ENCODE data around the gene RANBP9.

The RANBP9 gene

DNA sequence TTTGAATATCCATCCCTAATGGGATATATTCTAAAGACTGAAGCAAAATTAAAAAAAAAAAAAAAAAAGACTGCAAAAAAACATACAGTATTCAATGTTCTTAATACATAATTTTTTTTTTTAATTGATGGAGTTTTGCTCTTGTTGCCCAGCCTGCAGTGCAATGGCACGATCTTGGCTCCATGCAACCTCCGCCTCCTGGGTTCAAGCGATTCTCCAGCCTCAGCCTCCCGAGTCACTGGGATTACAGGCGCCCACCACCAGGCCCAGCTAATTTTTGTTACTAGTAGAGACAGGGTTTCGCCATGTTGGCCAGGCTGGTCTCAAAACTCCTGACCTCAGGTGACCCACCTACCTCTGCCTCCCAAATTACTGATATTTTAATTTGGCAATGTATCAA, 29.3 kb downstream of the RANBP9 start:
- TF ChIP-seq, protein P1, sequence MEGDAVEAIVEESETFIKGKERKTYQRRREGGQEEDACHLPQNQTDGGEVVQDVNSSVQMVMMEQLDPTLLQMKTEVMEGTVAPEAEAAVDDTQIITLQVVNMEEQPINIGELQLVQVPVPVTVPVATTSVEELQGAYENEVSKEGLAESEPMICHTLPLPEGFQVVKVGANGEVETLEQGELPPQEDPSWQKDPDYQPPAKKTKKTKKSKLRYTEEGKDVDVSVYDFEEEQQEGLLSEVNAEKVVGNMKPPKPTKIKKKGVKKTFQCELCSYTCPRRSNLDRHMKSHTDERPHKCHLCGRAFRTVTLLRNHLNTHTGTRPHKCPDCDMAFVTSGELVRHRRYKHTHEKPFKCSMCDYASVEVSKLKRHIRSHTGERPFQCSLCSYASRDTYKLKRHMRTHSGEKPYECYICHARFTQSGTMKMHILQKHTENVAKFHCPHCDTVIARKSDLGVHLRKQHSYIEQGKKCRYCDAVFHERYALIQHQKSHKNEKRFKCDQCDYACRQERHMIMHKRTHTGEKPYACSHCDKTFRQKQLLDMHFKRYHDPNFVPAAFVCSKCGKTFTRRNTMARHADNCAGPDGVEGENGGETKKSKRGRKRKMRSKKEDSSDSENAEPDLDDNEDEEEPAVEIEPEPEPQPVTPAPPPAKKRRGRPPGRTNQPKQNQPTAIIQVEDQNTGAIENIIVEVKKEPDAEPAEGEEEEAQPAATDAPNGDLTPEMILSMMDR (IDR thresholded peaks at IDR 0.05; ENCODE audit: low read depth, low read length, missing control alignments) = no peak

DNA sequence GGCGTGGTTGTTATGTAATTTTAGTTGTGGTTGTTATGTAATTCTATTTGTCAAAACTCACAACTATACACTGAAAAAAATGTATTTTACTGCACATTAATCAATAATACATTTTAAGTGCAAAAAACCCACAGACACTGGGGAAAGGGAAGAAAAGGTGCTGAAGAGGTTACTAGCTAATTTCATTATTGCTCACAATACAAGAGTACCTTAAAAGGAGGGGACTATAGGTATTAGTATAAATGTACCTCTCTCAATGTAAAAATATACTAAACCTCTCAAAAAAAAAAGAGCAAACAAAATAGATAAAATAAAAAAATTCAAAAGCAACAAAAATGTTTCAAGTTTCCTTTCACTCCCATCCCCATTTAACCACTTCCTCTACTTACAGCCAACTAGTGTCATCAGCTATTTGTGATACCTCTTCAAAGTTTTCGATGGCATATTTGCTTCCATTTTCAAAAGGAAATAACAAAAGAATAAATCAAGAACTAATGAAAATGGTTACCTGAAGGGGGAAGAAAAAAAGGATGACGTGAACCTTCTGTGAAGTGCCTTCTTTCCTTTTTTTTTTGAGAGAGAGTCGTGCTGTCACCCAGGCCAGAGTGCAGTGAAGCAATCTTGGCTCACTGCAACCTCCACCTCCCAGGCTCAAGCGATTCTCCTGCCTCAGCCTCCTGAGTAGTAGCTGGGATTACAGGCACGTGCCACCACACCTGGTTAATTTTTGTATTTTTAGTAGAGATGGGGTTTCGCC, 30.2 kb downstream of the RANBP9 start:
- no peak for DNase-seq (ENCODE audit: low read depth)
- H3K4me3 ChIP-seq (ENCODE audit: low read depth, low read length) = no peak overlapping the region
- TF ChIP-seq, protein P1 (IDR thresholded peaks at IDR 0.05; ENCODE audit: low read depth, low read length, missing control alignments) = no peak
- in situ Hi-C loops (cut with HindIII; ENCODE audit: low sequenced_read_pairs) = no loop called here

More for the DNA sequence above, 29.3 kb downstream of the RANBP9 start:
- no peak for DNase-seq (ENCODE audit: low read depth)
- in situ Hi-C loops (cut with HindIII; ENCODE audit: low sequenced_read_pairs) = no loop called here
- H3K4me3 ChIP-seq (ENCODE audit: low read depth, low read length) = no peak overlapping the region

DNA sequence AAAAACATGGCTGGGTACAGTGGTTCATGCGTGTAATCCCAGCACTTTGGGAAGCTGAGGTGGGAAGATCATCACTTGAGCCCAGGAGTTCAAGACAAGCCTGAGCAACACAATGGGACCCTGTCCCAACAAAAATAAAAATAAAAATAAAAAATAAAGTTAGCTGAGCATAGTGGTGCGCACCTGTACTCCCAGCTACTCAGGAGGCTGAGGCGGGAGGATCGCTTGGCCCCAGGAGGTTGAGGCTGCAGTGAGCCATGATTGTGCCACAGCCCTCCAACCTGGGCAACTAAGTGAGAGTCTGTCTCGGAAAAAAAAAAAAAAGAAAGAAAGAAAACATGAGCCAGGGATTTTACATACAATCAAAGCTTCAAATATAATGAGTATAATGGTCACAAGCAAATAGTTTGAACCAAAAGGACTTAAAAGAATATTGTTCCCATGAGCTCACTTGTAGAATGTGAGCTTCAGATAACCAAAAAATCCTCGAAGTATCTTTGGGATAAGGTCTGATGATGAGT, 31.1 kb downstream of the RANBP9 start:
- no peak for DNase-seq (ENCODE audit: low read depth)
- in situ Hi-C loops (cut with HindIII; ENCODE audit: low sequenced_read_pairs) = no loop called here
- TF ChIP-seq, protein P1 (IDR thresholded peaks at IDR 0.05; ENCODE audit: low read depth, low read length, missing control alignments) = no peak
- H3K4me3 ChIP-seq (ENCODE audit: low read depth, low read length) = no peak overlapping the region

DNA sequence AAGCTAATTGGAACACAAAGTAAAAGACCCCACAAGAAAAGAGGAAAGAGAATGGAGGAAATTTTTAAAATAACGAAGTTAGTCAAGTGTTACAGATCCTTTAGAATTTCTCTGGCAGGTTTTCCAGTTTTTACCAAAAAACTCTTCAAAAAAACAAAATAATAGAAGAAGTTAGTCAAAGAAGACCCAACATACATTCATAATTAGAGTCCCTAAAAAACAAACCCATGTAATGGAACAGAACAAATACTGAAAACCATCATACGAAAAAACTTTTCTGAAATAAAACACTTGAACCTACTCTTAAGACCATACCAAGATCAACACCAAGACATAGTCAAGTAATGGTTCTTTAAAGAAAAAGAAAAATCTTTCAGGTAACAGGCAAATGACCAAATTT, 31.6 kb downstream of the RANBP9 start:
- in situ Hi-C loops (cut with HindIII; ENCODE audit: low sequenced_read_pairs) = no loop called here
- no peak overlapping the region for H3K4me3 ChIP-seq (ENCODE audit: low read depth, low read length)
- TF ChIP-seq, protein P1 (IDR thresholded peaks at IDR 0.05; ENCODE audit: low read depth, low read length, missing control alignments) = no peak
- DNase-seq (ENCODE audit: low read depth) = no peak

DNA sequence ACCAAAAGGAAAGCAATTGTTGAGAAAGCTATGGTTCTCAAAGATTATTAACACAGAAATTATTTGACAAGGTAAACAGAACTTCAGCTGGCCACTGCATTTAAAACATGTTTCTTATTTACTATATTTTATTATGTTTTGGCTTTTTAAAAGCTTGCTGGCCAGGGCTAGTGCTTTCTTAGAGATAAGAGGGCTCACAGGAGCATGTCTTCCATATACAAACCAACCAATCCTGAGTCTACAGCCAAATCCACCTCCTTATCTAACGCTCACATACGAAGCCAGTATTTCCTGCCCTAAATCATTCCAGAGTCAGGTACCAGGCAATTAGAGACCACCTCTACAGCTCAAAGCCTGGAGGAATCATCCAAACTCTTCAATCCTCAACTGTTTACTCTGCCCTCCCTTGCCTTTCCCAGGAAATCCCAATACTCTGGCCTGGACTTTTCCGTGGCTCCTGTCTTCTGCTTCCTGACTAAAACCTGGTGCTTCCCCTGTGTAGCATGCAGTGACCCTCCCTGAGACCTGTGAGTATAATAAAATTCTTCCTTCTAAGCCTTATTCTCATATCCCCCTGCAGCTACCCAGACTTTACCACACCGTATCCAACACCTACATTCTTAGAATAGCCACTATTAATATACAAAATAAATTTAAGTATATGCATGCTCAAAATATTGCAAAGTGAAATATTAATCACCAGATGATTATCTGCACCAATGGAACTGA, 33.2 kb downstream of the RANBP9 start:
- in situ Hi-C loops (cut with HindIII; ENCODE audit: low sequenced_read_pairs) = no loop called here
- no peak for DNase-seq (ENCODE audit: low read depth)
- TF ChIP-seq, protein P1 (IDR thresholded peaks at IDR 0.05; ENCODE audit: low read depth, low read length, missing control alignments) = no peak
- H3K4me3 ChIP-seq (ENCODE audit: low read depth, low read length) = no peak overlapping the region

DNA sequence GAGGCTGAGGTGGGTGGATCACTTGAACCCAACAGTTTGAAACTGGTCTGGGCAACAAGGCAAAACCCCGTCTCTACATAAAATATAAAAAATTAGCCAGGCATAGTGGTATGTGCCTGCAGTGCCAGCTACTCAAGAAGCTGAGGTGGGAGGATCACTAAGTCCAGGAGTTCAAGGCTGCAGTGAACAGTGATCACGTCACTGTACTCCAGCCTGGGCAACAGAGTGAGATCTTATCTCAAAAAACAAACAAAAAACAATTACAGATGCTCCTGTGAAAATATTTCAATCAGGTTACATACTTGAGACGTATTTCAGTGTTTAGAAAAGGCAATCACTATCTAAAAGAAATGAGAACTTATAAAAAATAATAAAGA, 33.8 kb downstream of the RANBP9 start:
- in situ Hi-C loops (cut with HindIII; ENCODE audit: low sequenced_read_pairs) = no loop called here
- H3K4me3 ChIP-seq (ENCODE audit: low read depth, low read length) = no peak overlapping the region
- TF ChIP-seq, protein P1 (IDR thresholded peaks at IDR 0.05; ENCODE audit: low read depth, low read length, missing control alignments) = no peak
- no peak for DNase-seq (ENCODE audit: low read depth)

All from astrocyte of the cerebellum (primary cell).